H1 (cell line): Measurements from ENCODE around the gene NCAPD2. TPM values are rescaled to one million over a fixed set of nuclear protein-coding genes. Genes with fewer than 3 reads are reported as not detected.

Source experiments
- CBX8 ChIP-seq: fragments of 300-800, 300-1000 bp; sonication (generic); IDR thresholded peaks from 2 replicates; pipeline ENCODE4 v1.7.1; 2016; ENCODE audit warnings: low read depth, low read length, borderline replicate concordance
- SIRT6 ChIP-seq: IDR thresholded peaks from one replicate; pipeline ENCODE4 v1.7.1; 2012; ENCODE audit warnings: low read length, inconsistent platforms
- TCF12 ChIP-seq: IDR thresholded peaks from 2 replicates; pipeline ENCODE4 v1.6.1; 2011; ENCODE audit warnings: low read depth, mild to moderate bottlenecking, low read length
- polyA plus RNA-seq, 7 experiments: library from polyadenylated mRNA; depleted of rRNA in 3 of 7; stranded (reverse) in 5 of 7; unstranded in 2 of 7; fragments of >200 nt in 5 of 7; fragments of 200-250 nt in 2 of 7; gene quantifications; 1 replicate in 5 of 7; 2 replicates in 1 of 7; 4 replicates in 1 of 7; pipeline versions ENCODE4 v1.2.1 to v1.2.3, GENCODE V29; 2011 to 2013; ENCODE audit warnings: missing spikeins in 2 of 7, mixed read lengths in 2 of 7
- total RNA-seq: library from RNA; stranded (reverse); fragmentation: NEBNext Ultra II Directional; extraction: Animal tissue kit (Norgen Biotek cat#: 25700); gene quantifications from 2 replicates; pipeline ENCODE4 v1.2.1, GENCODE V29; 2021
- TF ChIP-seq, protein P1 (sequence below): IDR thresholded peaks from 2 replicates; pipeline ENCODE4 v1.6.1; 2011; ENCODE audit warnings: low read depth, mild to moderate bottlenecking, low read length; ENCODE audit not compliant: insufficient read depth
- TF ChIP-seq, protein P2 (sequence below): IDR thresholded peaks from 2 replicates; pipeline ENCODE4 v1.6.1; 2012; ENCODE audit warnings: inconsistent platforms

NCAPD2 gene
- total and polyA plus RNA-seq, 2 of the 8 experiments (the other 6 are each of a cell fraction or from before 2014, with no cell fraction given), result 55.8 to 132 TPM

DNA sequence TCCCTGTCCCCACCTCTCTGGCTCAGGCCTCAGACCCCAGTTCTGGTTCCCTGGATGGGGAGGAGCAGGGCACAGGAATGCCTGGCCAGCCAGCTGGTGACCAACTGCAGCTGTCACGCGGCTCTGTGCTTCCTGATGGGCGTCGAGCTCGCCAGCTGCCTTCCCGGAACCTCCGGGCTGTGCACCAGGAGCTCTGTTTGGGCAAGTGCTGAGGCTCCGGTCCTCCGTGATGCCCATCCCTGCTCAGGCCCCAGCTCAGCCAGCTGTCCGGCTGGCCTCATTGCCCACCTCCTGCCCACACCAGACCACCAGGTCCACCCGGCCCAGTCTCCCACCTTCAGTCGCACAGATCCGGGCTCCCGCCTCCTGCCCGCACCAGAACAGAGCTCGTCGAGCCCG, 57.2 kb downstream of the NCAPD2 start (continued):
- TF ChIP-seq, protein P1, sequence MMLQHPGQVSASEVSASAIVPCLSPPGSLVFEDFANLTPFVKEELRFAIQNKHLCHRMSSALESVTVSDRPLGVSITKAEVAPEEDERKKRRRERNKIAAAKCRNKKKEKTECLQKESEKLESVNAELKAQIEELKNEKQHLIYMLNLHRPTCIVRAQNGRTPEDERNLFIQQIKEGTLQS, result no peak
- TF ChIP-seq, protein P2, sequence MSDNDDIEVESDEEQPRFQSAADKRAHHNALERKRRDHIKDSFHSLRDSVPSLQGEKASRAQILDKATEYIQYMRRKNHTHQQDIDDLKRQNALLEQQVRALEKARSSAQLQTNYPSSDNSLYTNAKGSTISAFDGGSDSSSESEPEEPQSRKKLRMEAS, result no peak
- no peak for TF ChIP-seq SIRT6
- TF ChIP-seq TCF12, result no peak
- no peak for TF ChIP-seq CBX8
